ENCODE measurements around the gene DPEP3.
A peak's percentile ranks its signal among the peaks of the same experiment; 100 is the strongest.
"Not testable (repeated sequence)": the region's sequence is repeated elsewhere in the genome, so short reads cannot be mapped to it uniquely, and the experiment has no call there.

The DPEP3 gene

DNA sequence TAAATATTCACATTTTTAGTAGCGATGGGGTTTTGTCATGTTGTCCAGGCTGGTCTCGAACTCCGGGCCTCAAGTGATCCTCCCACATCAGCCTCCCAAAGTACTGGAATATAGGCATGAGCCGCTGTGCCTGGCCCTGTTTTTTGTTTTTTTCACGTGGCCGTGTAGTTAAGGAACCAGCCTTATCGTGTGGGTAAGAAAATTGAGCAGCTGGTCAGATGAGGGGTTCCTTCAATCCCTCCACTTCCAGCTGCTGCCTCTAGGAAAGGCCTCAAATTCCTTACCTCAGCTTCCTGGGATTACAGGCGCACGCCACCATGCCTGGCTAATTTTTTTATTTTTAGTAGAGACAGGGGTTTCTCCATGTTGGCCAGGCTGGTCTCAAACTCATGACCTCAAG lies 24.9 kb upstream of the DPEP3 start:
- TF ChIP-seq, protein P1, sequence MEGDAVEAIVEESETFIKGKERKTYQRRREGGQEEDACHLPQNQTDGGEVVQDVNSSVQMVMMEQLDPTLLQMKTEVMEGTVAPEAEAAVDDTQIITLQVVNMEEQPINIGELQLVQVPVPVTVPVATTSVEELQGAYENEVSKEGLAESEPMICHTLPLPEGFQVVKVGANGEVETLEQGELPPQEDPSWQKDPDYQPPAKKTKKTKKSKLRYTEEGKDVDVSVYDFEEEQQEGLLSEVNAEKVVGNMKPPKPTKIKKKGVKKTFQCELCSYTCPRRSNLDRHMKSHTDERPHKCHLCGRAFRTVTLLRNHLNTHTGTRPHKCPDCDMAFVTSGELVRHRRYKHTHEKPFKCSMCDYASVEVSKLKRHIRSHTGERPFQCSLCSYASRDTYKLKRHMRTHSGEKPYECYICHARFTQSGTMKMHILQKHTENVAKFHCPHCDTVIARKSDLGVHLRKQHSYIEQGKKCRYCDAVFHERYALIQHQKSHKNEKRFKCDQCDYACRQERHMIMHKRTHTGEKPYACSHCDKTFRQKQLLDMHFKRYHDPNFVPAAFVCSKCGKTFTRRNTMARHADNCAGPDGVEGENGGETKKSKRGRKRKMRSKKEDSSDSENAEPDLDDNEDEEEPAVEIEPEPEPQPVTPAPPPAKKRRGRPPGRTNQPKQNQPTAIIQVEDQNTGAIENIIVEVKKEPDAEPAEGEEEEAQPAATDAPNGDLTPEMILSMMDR (IDR thresholded peaks at IDR 0.05): no peak
- DNase-seq: no peak
- Mint-ChIP-seq H3K4me1 (peaks cover 19% of the 10 kb centered on the region), H3K4me3 (no peak overlapping the region), H3K36me3 (ENCODE audit: low read depth) (no peaks in the 10 kb centered on the region), H3K27ac (no peak overlapping the region), H3K9me3 (no peaks in the 10 kb centered on the region), H3K27me3 (ENCODE audit: low read depth, poor library complexity) (peaks cover 19% of the 10 kb centered on the region)

DNA sequence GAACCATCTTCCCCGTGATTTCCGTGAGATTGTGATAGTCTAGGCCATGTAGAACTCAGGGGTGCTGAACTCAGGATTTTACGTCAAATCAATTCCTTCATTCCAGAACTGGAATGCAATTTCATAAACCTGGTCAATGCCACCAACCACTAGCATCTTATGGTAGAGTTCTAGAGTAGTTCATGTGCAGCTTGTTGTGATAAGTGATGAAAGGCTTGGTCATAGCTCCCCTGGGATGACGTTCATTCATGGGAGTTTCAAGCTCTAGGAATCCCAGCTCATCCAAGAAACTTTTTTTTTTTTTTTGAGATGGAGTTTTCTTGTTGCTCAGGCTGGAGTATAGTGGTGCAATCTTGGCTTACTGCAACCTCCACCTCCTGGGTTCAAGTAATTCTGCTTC lies 22.7 kb upstream of the DPEP3 start:
- TF ChIP-seq, protein P1 (IDR thresholded peaks at IDR 0.05): no peak
- Mint-ChIP-seq H3K27ac (no peak overlapping the region), H3K4me1 (peaks cover 25% of the 10 kb centered on the region), H3K27me3 (ENCODE audit: low read depth, poor library complexity) (peaks cover 13% of the 10 kb centered on the region), H3K9me3 (no peaks in the 10 kb centered on the region), H3K36me3 (ENCODE audit: low read depth) (no peaks in the 10 kb centered on the region), H3K4me3 (no peak overlapping the region)
- no peak for DNase-seq

DNA sequence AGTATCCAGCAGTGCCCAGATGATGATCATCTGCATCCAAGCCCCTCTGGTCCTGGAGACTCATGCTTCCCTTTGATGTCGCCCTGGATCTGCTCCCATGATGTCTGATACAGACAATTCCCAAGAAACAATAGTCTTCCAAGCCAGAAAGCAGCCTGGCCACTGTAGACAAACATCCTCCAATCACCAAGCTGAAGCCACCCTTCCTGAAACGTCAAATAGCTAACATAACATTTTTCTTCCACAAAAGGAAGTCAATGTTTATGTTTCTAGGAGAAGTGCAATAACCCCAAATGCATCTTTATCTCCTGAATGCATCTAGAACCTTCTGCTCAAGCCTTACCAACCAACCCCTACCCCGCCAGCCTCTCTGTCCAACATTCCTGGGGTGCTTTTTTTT lies 20.2 kb upstream of the DPEP3 start:
- H3K9me3 Mint-ChIP-seq: peaks cover 3% of the 10 kb centered on the region
- no peak for DNase-seq
- no peak overlapping the region for H3K4me3 Mint-ChIP-seq
- H3K4me1 Mint-ChIP-seq: peaks cover 22% of the 10 kb centered on the region
- no peak overlapping the region for H3K27ac Mint-ChIP-seq
- TF ChIP-seq, protein P1 (IDR thresholded peaks at IDR 0.05): no peak
- peaks cover 7% of the 10 kb centered on the region for H3K27me3 Mint-ChIP-seq (ENCODE audit: low read depth, poor library complexity)
- no peaks in the 10 kb centered on the region for H3K36me3 Mint-ChIP-seq (ENCODE audit: low read depth)

DNA sequence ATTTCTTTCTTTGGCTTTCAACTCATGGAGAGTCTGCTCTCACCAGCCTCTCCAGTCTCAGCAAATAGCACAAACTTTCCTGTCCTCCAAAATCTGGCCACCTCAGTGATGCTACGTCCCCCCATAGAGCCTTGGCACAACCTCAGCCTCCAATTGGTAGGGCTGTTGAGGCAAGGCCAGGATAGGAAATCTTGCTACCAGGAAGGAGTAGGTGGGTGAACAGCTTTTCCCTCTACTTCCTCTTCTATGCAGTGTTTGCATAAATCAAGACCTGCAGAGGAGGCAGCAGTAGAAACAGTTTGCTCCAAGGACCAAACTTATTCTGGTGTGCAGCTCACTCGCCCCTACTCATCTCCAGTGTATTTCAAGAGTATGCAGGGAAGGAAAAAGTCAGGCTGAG lies 19.7 kb upstream of the DPEP3 start:
- Mint-ChIP-seq H3K4me1 (peaks cover 22% of the 10 kb centered on the region), H3K9me3 (peaks cover 3% of the 10 kb centered on the region), H3K27me3 (ENCODE audit: low read depth, poor library complexity) (peaks cover 7% of the 10 kb centered on the region), H3K4me3 (no peak overlapping the region), H3K36me3 (ENCODE audit: low read depth) (no peaks in the 10 kb centered on the region), H3K27ac (no peak overlapping the region)
- DNase-seq: no peak
- TF ChIP-seq, protein P1 (IDR thresholded peaks at IDR 0.05): no peak

DNA sequence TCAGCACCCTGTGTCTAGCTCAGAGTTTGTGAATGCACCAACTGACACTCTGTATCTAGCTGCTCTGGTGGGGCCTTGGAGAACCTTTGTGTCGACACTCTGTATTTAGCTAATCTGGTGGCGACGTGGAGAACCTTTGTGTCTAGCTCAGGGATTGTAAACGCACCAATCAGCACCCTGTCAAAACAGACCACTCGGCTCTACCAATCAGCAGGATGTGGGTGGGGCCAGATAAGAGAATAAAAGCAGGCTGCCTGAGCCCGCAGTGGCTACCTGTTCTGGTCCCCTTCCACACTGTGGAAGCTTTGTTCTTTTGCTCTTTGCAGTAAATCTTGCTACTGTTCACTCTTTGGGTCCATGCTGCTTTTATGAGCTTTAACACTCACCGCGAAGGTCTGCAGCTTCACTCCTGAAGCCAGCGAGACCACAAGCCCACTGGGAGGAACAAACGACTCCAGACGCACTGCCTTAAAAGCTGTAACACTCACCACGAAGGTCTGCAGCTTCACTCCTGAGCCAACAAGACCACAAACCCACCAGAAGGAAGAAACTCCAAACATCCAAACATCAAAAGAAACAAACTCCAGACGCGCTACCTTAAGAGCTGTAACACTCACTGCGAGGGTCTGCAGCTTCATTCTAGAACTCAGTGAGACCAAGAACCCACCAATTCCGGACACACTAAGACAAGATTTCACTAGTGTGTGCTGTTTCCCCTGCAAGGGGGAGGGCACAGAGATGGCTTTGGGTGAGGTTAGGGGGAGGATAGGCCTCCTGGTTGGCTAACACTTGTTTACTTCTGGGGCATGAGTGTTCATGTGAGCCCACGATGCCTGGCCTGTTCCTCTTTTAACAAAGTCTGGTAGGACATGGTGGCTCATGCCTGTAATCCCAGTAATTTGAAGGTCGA lies 18.7 kb upstream of the DPEP3 start, which contains the start of gene DPEP2:
TSS of gene DPEP2 (minus strand) at position 706 of the 910 bp plus-strand sequence. CDS start 6,272 bp downstream, outside the sequence.
- Mint-ChIP-seq H3K27ac (peak within 1 kb of the TSS; percentile 64), H3K4me1 (peaks cover 23% of the 10 kb centered on the region)
- H3K27me3 Mint-ChIP-seq (ENCODE audit: low read depth, poor library complexity); H3K36me3 Mint-ChIP-seq (ENCODE audit: low read depth); H3K9me3 Mint-ChIP-seq; H3K4me3 Mint-ChIP-seq; DNase-seq: not testable (repeated sequence)

DNA sequence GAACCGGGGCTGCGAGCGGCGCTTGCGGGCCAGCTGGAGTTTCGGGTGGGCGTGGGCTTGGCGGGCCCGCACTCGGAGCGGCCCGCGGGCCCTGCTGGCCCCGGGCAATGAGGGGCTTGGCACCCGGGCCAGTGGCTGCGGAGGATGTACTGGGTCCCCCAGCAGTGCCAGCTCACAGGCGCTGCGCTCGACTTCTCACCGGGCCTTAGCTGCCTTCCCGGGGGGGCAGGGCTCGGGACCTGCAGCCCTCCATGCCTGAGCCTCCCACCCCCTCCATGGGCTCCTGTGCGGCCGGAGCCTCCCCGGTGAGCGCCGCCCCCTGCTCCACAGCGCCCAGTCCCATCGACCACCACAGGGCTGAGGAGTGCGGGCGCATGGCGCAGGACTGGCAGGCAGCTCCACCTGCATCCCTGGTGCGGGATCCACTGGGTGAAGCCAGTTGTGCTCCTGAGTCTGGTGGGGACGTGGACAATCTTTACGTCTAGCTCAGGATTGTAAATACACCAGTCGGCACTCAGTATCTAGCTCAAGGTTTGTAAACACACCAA lies 18.0 kb upstream of the DPEP3 start:
- DNase-seq; H3K27ac Mint-ChIP-seq; H3K27me3 Mint-ChIP-seq (ENCODE audit: low read depth, poor library complexity); H3K36me3 Mint-ChIP-seq (ENCODE audit: low read depth); H3K4me3 Mint-ChIP-seq; H3K9me3 Mint-ChIP-seq: not testable (repeated sequence)
- peaks cover 28% of the 10 kb centered on the region for H3K4me1 Mint-ChIP-seq

Measured in nephron progenitor cell (in vitro differentiated cells).